HL-60 (cell line): ENCODE results near the gene CD82.

Source experiments
- DNase-seq, 2 experiments: peaks; one replicate each; pipeline ENCODE4 v3.0.0-alpha.2; 2010 to 2020; ENCODE audit warnings: low read depth in 1 of 2, low spot score in 1 of 2
- H3K27ac ChIP-seq: fragments of 250-450 bp; sonication (Bioruptor Pico); replicated peaks from 2 replicates; pipeline ENCODE4 v1.5.1; 2020; ENCODE audit warnings: mild to moderate bottlenecking, moderate library complexity
- H3K27me3 ChIP-seq: fragments of 250-450 bp; sonication (Bioruptor Pico); 2 replicates; pipeline ENCODE4 v1.5.1; 2021; ENCODE audit warnings: mild to moderate bottlenecking, moderate library complexity; ENCODE audit not compliant: insufficient read depth, poor library complexity, severe bottlenecking
- H3K4me3 ChIP-seq: replicated peaks from 2 replicates; pipeline ENCODE4 v1.5.1; 2011; ENCODE audit warnings: mild to moderate bottlenecking, control low read depth, low read length; ENCODE audit not compliant: insufficient read depth
- CTCF ChIP-seq: IDR thresholded peaks from one replicate; pipeline ENCODE4 v1.5.1; 2011; ENCODE audit warnings: low read length, control low read depth, inconsistent platforms; ENCODE audit not compliant: insufficient read depth
- GABPA ChIP-seq: IDR thresholded peaks from 2 replicates; pipeline ENCODE4 v1.6.1; 2012; ENCODE audit warnings: low read depth
- POLR2AphosphoS5 ChIP-seq: IDR thresholded peaks from 2 replicates; pipeline ENCODE4 v1.6.1; 2012; ENCODE audit warnings: low read depth
- REST ChIP-seq: IDR thresholded peaks from 2 replicates; pipeline ENCODE4 v1.6.1; 2012; ENCODE audit warnings: low read depth; ENCODE audit not compliant: insufficient replicate concordance
- SPI1 ChIP-seq: IDR thresholded peaks from 2 replicates; pipeline ENCODE4 v1.6.1; 2012; ENCODE audit warnings: low read depth, mild to moderate bottlenecking, borderline replicate concordance

The CD82 gene

GRCh38 chr11:44564670-44565210, 723 bp upstream of the CD82 start:
- Histone ChIP-seq H3K27ac (peak overlapping the region; percentile 45), H3K4me3 (peak overlapping the region; percentile 67), H3K27me3 (no peaks in the 10 kb centered on the region)
- TF ChIP-seq GABPA: no peak
- no peak; the same call in 1 of the 2 replicates for TF ChIP-seq SPI1
- no peak for TF ChIP-seq REST
- no peak for TF ChIP-seq CTCF
- TF ChIP-seq POLR2AphosphoS5: no peak
- no peak for DNase-seq

- Histone ChIP-seq H3K4me3 (peak overlapping the region; percentile 67), H3K27ac (peak overlapping the region; percentile 54), H3K27me3 (no peaks in the 10 kb centered on the region)
- no peak for TF ChIP-seq CTCF
- no peak for DNase-seq
These were observed 788 bp downstream of the CD82 start for GRCh38 chr11:44565953-44566949.

- Histone ChIP-seq H3K4me3 (peak overlapping the region; percentile 67; the same call in 1 of the 2 replicates), H3K27ac (no peak overlapping the region; the same call in 1 of the 2 replicates), H3K27me3 (no peaks in the 10 kb centered on the region)
- TF ChIP-seq POLR2AphosphoS5: no peak
- no peak for TF ChIP-seq GABPA
- no peak for TF ChIP-seq SPI1
- TF ChIP-seq REST: no peak
- TF ChIP-seq CTCF: no peak
- no peak for DNase-seq
These were observed 1.8 kb downstream of the CD82 start for GRCh38 chr11:44566952-44567875.
